Caco-2 (cell line): ENCODE data around the gene APOOL. TPM values are rescaled to one million over a fixed set of nuclear protein-coding genes. Genes with fewer than 3 reads are reported as not detected.

Source experiments
- BruUV-seq: library from RNA; stranded (reverse); fragments of 400-500 nt; replicated peaks from 2 replicates; lab custom pipeline; 2021; lab: Mats Ljungman, UMichigan
- CTCF ChIA-PET: fragments of 300-600 bp; sonication (Branson Sonifier 250); formaldehyde crosslinking; loops from one replicate; lab custom pipeline; 2022; ENCODE audit warnings: antibody characterized with exemption; lab: Charles Lee
- POLR2A ChIA-PET: fragments of 300-600 bp; sonication (Branson Sonifier 250); formaldehyde crosslinking; loops from one replicate; lab custom pipeline; 2022; ENCODE audit warnings: antibody characterized with exemption; lab: Charles Lee
- DNase-seq, 2 experiments: peaks; one replicate each; pipeline versions ENCODE4 v3.0.0 to v3.0.0-alpha.2; 2020 to 2022
- H3K27me3 ChIP-seq: replicated peaks from 2 replicates; pipeline ENCODE4 v1.6.0; 2011; ENCODE audit warnings: low read length; ENCODE audit not compliant: control insufficient read depth, insufficient read depth
- H3K36me3 ChIP-seq: 2 replicates; pipeline ENCODE4 v1.5.1; 2011; ENCODE audit warnings: low read length; ENCODE audit not compliant: control insufficient read depth, insufficient read depth
- H3K4me1 ChIP-seq: fragments of 250-450 bp; sonication (Bioruptor Pico); 2 replicates; pipeline ENCODE4 v1.5.1; 2020; ENCODE audit warnings: mild to moderate bottlenecking
- H3K4me3 ChIP-seq: 2 replicates; pipeline ENCODE4 v1.5.1; 2011; ENCODE audit warnings: low read depth, mild to moderate bottlenecking, control low read depth, low read length
- H3K9me3 ChIP-seq: fragments of 250-450 bp; sonication (Bioruptor Pico); 2 replicates; pipeline ENCODE4 v1.5.1; 2020; ENCODE audit warnings: mild to moderate bottlenecking, moderate library complexity
- H3K27ac Mint-ChIP-seq: one replicate; pipeline ENCODE4 v1.8.0; 2022; ENCODE audit warnings: mixed read lengths; ENCODE audit not compliant: unreplicated experiment
- H3K27me3 Mint-ChIP-seq: one replicate; pipeline ENCODE4 v1.8.0; 2022; ENCODE audit warnings: mixed read lengths; ENCODE audit not compliant: insufficient read depth, unreplicated experiment
- H3K36me3 Mint-ChIP-seq: one replicate; pipeline ENCODE4 v1.8.0; 2022; ENCODE audit warnings: mild to moderate bottlenecking, mixed read lengths; ENCODE audit not compliant: insufficient read depth, unreplicated experiment
- H3K4me1 Mint-ChIP-seq: one replicate; pipeline ENCODE4 v1.8.0; 2022; ENCODE audit warnings: low read depth, mixed read lengths; ENCODE audit not compliant: unreplicated experiment
- H3K4me3 Mint-ChIP-seq: one replicate; pipeline ENCODE4 v1.8.0; 2022; ENCODE audit warnings: mild to moderate bottlenecking, moderate library complexity, mixed read lengths; ENCODE audit not compliant: unreplicated experiment
- H3K9me3 Mint-ChIP-seq: one replicate; pipeline ENCODE4 v1.8.0; 2022; ENCODE audit warnings: mixed read lengths; ENCODE audit not compliant: unreplicated experiment
- CTCF ChIP-seq, 2 experiments: fragments of 200-600 bp in 1 of 2; IDR thresholded peaks; 1 replicate in 1 of 2; 2 replicates in 1 of 2; pipeline versions ENCODE4 v1.5.1 to v1.8.0; 2011 to 2022; ENCODE audit warnings: antibody characterized with exemption in 1 of 2, control low read depth in 1 of 2, inconsistent platforms in 1 of 2, low read depth in 1 of 2, low read length in 1 of 2, mild to moderate bottlenecking in 1 of 2, moderate library complexity in 1 of 2; ENCODE audit not compliant: insufficient read depth in 1 of 2, severe bottlenecking in 1 of 2, unreplicated experiment in 1 of 2
- intact Hi-C: fragments of 100-400 bp; cut with micrococcal nuclease; formaldehyde crosslinking; loops from one replicate; pipeline ENCODE4 v1.10.0; 2022; ENCODE audit not compliant: unreplicated experiment
- total RNA-seq: library from RNA; stranded (reverse); gene quantifications from 2 replicates; pipeline ENCODE4 v1.2.3, GENCODE V29; 2022

The APOOL gene
- total RNA-seq, 1 experiment from 2014 or later, result 20.0 TPM

GRCh38 chrX:85112293-85112692 lies 108.6 kb downstream of the APOOL start:
- CTCF ChIA-PET, result no interaction called here
- no peaks in the 10 kb centered on the region for H3K27me3 Mint-ChIP-seq
- no peaks in the 10 kb centered on the region for H3K4me1 Mint-ChIP-seq
- POLR2A ChIA-PET, result no interaction called here
- no peak for DNase-seq
- Histone ChIP-seq H3K36me3 (no peaks in the 10 kb centered on the region), H3K4me1 (no peaks in the 10 kb centered on the region), H3K4me3 (no peak overlapping the region), H3K9me3 (no peaks in the 10 kb centered on the region), H3K27me3 (no peaks in the 10 kb centered on the region)
- TF ChIP-seq CTCF (IDR thresholded peaks at IDR 0.05; ENCODE audit: insufficient read depth in 1 of 2, low read depth in 1 of 2, low read length in 1 of 2, severe bottlenecking in 1 of 2, unreplicated experiment in 1 of 2), result no peak
- no peak overlapping the region for H3K27ac Mint-ChIP-seq
- peaks cover 6% of the 10 kb centered on the region for H3K36me3 Mint-ChIP-seq
- intact Hi-C loops, result no loop called here
- H3K9me3 Mint-ChIP-seq, result no peaks in the 10 kb centered on the region
- H3K4me3 Mint-ChIP-seq, result no peak overlapping the region
- no TSS peak for BruUV-seq

GRCh38 chrX:85113746-85114145 lies 110.1 kb downstream of the APOOL start:
- ChIA-PET POLR2A (no interaction called here), CTCF (no interaction called here)
- no peaks in the 10 kb centered on the region for H3K9me3 ChIP-seq
- Mint-ChIP-seq H3K36me3 (peaks cover 6% of the 10 kb centered on the region), H3K27ac (no peak overlapping the region), H3K4me3 (no peak overlapping the region), H3K4me1 (no peaks in the 10 kb centered on the region), H3K9me3 (no peaks in the 10 kb centered on the region), H3K27me3 (no peaks in the 10 kb centered on the region)
- no peaks in the 10 kb centered on the region for H3K36me3 ChIP-seq
- DNase-seq, result no peak
- H3K27me3 ChIP-seq, result no peaks in the 10 kb centered on the region
- no TSS peak for BruUV-seq
- no peaks in the 10 kb centered on the region for H3K4me1 ChIP-seq
- intact Hi-C loops, result no loop called here
- no peak for TF ChIP-seq CTCF (IDR thresholded peaks at IDR 0.05; ENCODE audit: insufficient read depth in 1 of 2, low read depth in 1 of 2, low read length in 1 of 2, severe bottlenecking in 1 of 2, unreplicated experiment in 1 of 2)
- no peak overlapping the region for H3K4me3 ChIP-seq

- intact Hi-C loops, result no loop called here
Measured at GRCh38 chrX:85114171-85114570, 110.5 kb downstream of the APOOL start.

More at GRCh38 chrX:85114171-85114570, 110.5 kb downstream of the APOOL start:
- Histone ChIP-seq H3K4me3 (no peak overlapping the region), H3K27me3 (no peaks in the 10 kb centered on the region), H3K9me3 (no peaks in the 10 kb centered on the region), H3K36me3 (no peaks in the 10 kb centered on the region), H3K4me1 (no peaks in the 10 kb centered on the region)
- Mint-ChIP-seq H3K27me3 (no peaks in the 10 kb centered on the region), H3K9me3 (no peaks in the 10 kb centered on the region), H3K4me3 (no peak overlapping the region), H3K27ac (no peak overlapping the region), H3K4me1 (no peaks in the 10 kb centered on the region), H3K36me3 (peaks cover 6% of the 10 kb centered on the region)
- no peak for DNase-seq
- TF ChIP-seq CTCF (IDR thresholded peaks at IDR 0.05; ENCODE audit: insufficient read depth in 1 of 2, low read depth in 1 of 2, low read length in 1 of 2, severe bottlenecking in 1 of 2, unreplicated experiment in 1 of 2), result no peak
- POLR2A ChIA-PET, result no interaction called here
- CTCF ChIA-PET, result no interaction called here
- no TSS peak for BruUV-seq
